ENCODE data around the gene INKA2.

The INKA2 gene

GRCh38 chr1:111739194-111739924 lies at the start of gene INKA2:
Gene INKA2 (minus strand): TSS chr1:111739395. CDS start chr1:111739242, 153 bp downstream.
- DNase-seq (ENCODE audit: low read depth): peak; percentile 93
- H3K4me3 ChIP-seq (ENCODE audit: low read length): peak within 1 kb of the TSS; percentile 66
- TF ChIP-seq CTCF (IDR thresholded peaks at IDR 0.05; ENCODE audit: insufficient read depth, low read depth, low read length, missing control alignments): no peak

- no peak for TF ChIP-seq CTCF (IDR thresholded peaks at IDR 0.05; ENCODE audit: insufficient read depth, low read depth, low read length, missing control alignments)
- H3K4me3 ChIP-seq (ENCODE audit: low read length): no peak overlapping the region
- no peak for DNase-seq (ENCODE audit: low read depth)
These were observed 47.5 kb upstream of the INKA2 start for GRCh38 chr1:111786669-111787207.

- no peak for TF ChIP-seq CTCF (IDR thresholded peaks at IDR 0.05; ENCODE audit: insufficient read depth, low read depth, low read length, missing control alignments)
- no peak overlapping the region for H3K4me3 ChIP-seq (ENCODE audit: low read length)
- DNase-seq (ENCODE audit: low read depth): no peak
These were observed 45.2 kb upstream of the INKA2 start for GRCh38 chr1:111784273-111784901.

GRCh38 chr1:111779546-111779945 lies 40.4 kb upstream of the INKA2 start:
- no peak for TF ChIP-seq CTCF (IDR thresholded peaks at IDR 0.05; ENCODE audit: insufficient read depth, low read depth, low read length, missing control alignments)
- DNase-seq (ENCODE audit: low read depth): no peak
- H3K4me3 ChIP-seq (ENCODE audit: low read length): no peak overlapping the region

- DNase-seq (ENCODE audit: low read depth): no peak
- TF ChIP-seq CTCF (IDR thresholded peaks at IDR 0.05; ENCODE audit: insufficient read depth, low read depth, low read length, missing control alignments): no peak
- H3K4me3 ChIP-seq (ENCODE audit: low read length): no peak overlapping the region
These were observed 39.4 kb upstream of the INKA2 start for GRCh38 chr1:111778541-111779051.

GRCh38 chr1:111778066-111778465 lies 38.9 kb upstream of the INKA2 start:
- no peak for DNase-seq (ENCODE audit: low read depth)
- H3K4me3 ChIP-seq (ENCODE audit: low read length): no peak overlapping the region
- TF ChIP-seq CTCF (IDR thresholded peaks at IDR 0.05; ENCODE audit: insufficient read depth, low read depth, low read length, missing control alignments): no peak
